CD4-positive, alpha-beta T cell treated with Interleukin-15 for 4 hours (primary cell): ENCODE data around the gene MIA.
"Not testable (repeated sequence)": the region's sequence is repeated elsewhere in the genome, so short reads cannot be mapped to it uniquely, and the experiment has no call there.

Experiments
- DNase-seq: peaks from one replicate; pipeline ENCODE4 v3.0.0-alpha.2; 2020; ENCODE audit warnings: low spot score

Gene MIA

GRCh38 chr19:40774916-40775631 is at the start of gene MIA:
Gene MIA (plus strand): TSS chr19:40775521. CDS start chr19:40775543, 22 bp downstream.
- no peak for DNase-seq

- DNase-seq = no peak
These were observed 49.0 kb upstream of the MIA start for GRCh38 chr19:40726279-40726678.

GRCh38 chr19:40730065-40730464 is 45.3 kb upstream of the MIA start:
- DNase-seq = not testable (repeated sequence)

- not testable (repeated sequence) for DNase-seq
These were observed 43.0 kb upstream of the MIA start for GRCh38 chr19:40732304-40732703.

- no peak for DNase-seq
These were observed 42.2 kb upstream of the MIA start for GRCh38 chr19:40733149-40733548.

GRCh38 chr19:40735013-40735771 is 40.1 kb upstream of the MIA start:
- no peak for DNase-seq

GRCh38 chr19:40736661-40737060 is 38.7 kb upstream of the MIA start:
- no peak for DNase-seq

GRCh38 chr19:40737102-40737644 is 38.1 kb upstream of the MIA start:
- no peak for DNase-seq

GRCh38 chr19:40739030-40739839 is 36.1 kb upstream of the MIA start:
- DNase-seq = no peak

- no peak for DNase-seq
These were observed 35.2 kb upstream of the MIA start for GRCh38 chr19:40739871-40740703.

- DNase-seq = no peak
These were observed 34.6 kb upstream of the MIA start for GRCh38 chr19:40740747-40741146.

GRCh38 chr19:40741527-40742390 is 33.6 kb upstream of the MIA start:
- DNase-seq = no peak

GRCh38 chr19:40742477-40742876 is 32.8 kb upstream of the MIA start:
- DNase-seq = no peak

- no peak for DNase-seq
These were observed 32.4 kb upstream of the MIA start for GRCh38 chr19:40742886-40743285.

- DNase-seq = no peak
These were observed 31.4 kb upstream of the MIA start for GRCh38 chr19:40743926-40744325.

- peak; percentile 34 for DNase-seq
These were observed 30.5 kb upstream of the MIA start for GRCh38 chr19:40744554-40745401.

GRCh38 chr19:40745402-40745780 is 29.9 kb upstream of the MIA start:
- no peak for DNase-seq

GRCh38 chr19:40747536-40747935 is 27.8 kb upstream of the MIA start:
- no peak for DNase-seq

- DNase-seq = peak; percentile 100
These were observed 25.1 kb upstream of the MIA start, which contains the start of gene ACTMAP for GRCh38 chr19:40750058-40750873. Gene ACTMAP (minus strand): TSS chr19:40750477. CDS start chr19:40749803, 674 bp downstream.
